CD4-positive, alpha-beta memory T cell (primary cell): ENCODE measurements around the gene TTC5. TPM values are rescaled to one million over a fixed set of nuclear protein-coding genes. Genes with fewer than 3 reads are reported as not detected.

Experiments used
- CTCF ChIA-PET: fragments of 350-600 bp; sonication (Branson Sonifier 250); formaldehyde crosslinking; loops from one replicate; lab custom pipeline; 2021; ENCODE audit warnings: inconsistent platforms; ENCODE audit not compliant: partially characterized antibody; lab: Charles Lee
- POLR2A ChIA-PET: fragments of 350-600 bp; sonication (Branson Sonifier 250); formaldehyde crosslinking; loops from one replicate; lab custom pipeline; 2021; ENCODE audit not compliant: partially characterized antibody; lab: Charles Lee
- DNase-seq, 5 donors: peaks; one replicate each; pipeline versions ENCODE4 v3.0.0 to v3.0.0-alpha.2; 2020 to 2022; ENCODE audit warnings: mixed read lengths in 1 of 5
- H3K27ac ChIP-seq: one replicate; pipeline ENCODE4 v1.7.0; 2013; ENCODE audit warnings: low read depth, low read length
- H3K27me3 ChIP-seq: 2 replicates; pipeline ENCODE4 v1.7.0; 2013; ENCODE audit warnings: mild to moderate bottlenecking, low read length, moderate library complexity; ENCODE audit not compliant: insufficient read depth
- H3K36me3 ChIP-seq: 2 replicates; pipeline ENCODE4 v1.7.0; 2013; ENCODE audit warnings: mild to moderate bottlenecking, low read length, moderate library complexity; ENCODE audit not compliant: insufficient read depth
- H3K4me1 ChIP-seq: 2 replicates; pipeline ENCODE4 v1.7.0; 2013; ENCODE audit warnings: mild to moderate bottlenecking, low read length, moderate library complexity; ENCODE audit not compliant: insufficient read depth
- H3K4me3 ChIP-seq, 2 donors: one replicate each; pipeline ENCODE4 v1.7.0; 2013; ENCODE audit warnings: low read length in 2 of 2, mild to moderate bottlenecking in 1 of 2
- H3K9me3 ChIP-seq, 2 donors: one replicate each; pipeline ENCODE4 v1.7.0; 2013; ENCODE audit warnings: low read length in 2 of 2, control low read depth in 1 of 2; ENCODE audit not compliant: control insufficient read depth in 1 of 2
- H3K27ac Mint-ChIP-seq, 7 donors: one replicate each; pipeline ENCODE4 v1.8.0; 2020 to 2021; ENCODE audit warnings: mixed read lengths in 7 of 7, mild to moderate bottlenecking in 6 of 7, inconsistent platforms in 3 of 7, moderate library complexity in 3 of 7
- H3K27me3 Mint-ChIP-seq, 2 donors: one replicate each; pipeline ENCODE4 v1.8.0; 2020 to 2021; ENCODE audit warnings: mixed read lengths in 2 of 2
- H3K36me3 Mint-ChIP-seq, 2 donors: one replicate each; pipeline ENCODE4 v1.8.0; 2020 to 2021; ENCODE audit warnings: mixed read lengths in 2 of 2, inconsistent platforms in 1 of 2, mild to moderate bottlenecking in 1 of 2
- H3K4me1 Mint-ChIP-seq, 4 donors: one replicate each; pipeline ENCODE4 v1.8.0; 2020 to 2021; ENCODE audit warnings: mixed read lengths in 4 of 4, mild to moderate bottlenecking in 1 of 4
- H3K4me3 Mint-ChIP-seq, 8 donors: one replicate each; pipeline ENCODE4 v1.8.0; 2020 to 2021; ENCODE audit warnings: mixed read lengths in 8 of 8, mild to moderate bottlenecking in 7 of 8, moderate library complexity in 6 of 8, inconsistent platforms in 3 of 8
- H3K9me3 Mint-ChIP-seq, 8 donors: one replicate each; pipeline ENCODE4 v1.8.0; 2020 to 2021; ENCODE audit warnings: mixed read lengths in 8 of 8, mild to moderate bottlenecking in 5 of 8, inconsistent platforms in 3 of 8, moderate library complexity in 1 of 8
- intact Hi-C: fragments of 100-400 bp; cut with micrococcal nuclease; formaldehyde crosslinking; loops from one replicate; pipeline ENCODE4 v1.15.1; 2023
- polyA plus RNA-seq, 2 donors: library from polyadenylated mRNA; unstranded; fragments of 300-500 nt; fragmentation: Illumina TruSeq; gene quantifications; one replicate each; pipeline ENCODE4 v1.2.3, GENCODE V29; 2021
- total RNA-seq, 2 experiments: library from RNA; stranded (reverse); gene quantifications; one replicate each; pipeline ENCODE4 v1.2.3, GENCODE V29; 2021

TTC5 gene
- total and polyA plus RNA-seq, 4 experiments from 2014 or later = 23.8 to 26.1 (median 26.0) TPM

- Histone ChIP-seq H3K4me3 (peak within 1 kb of the TSS; percentile 62 to 67), H3K4me1 (peaks cover 16% of the 10 kb centered on the region), H3K36me3 (no peaks in the 10 kb centered on the region), H3K27ac (peak within 1 kb of the TSS; percentile 67), H3K27me3 (no peaks in the 10 kb centered on the region), H3K9me3 (no peaks in the 10 kb centered on the region)
- intact Hi-C loops = loop anchor here (1.0 to 2.0 kb wide), 3 partner anchors 10 to 280 kb away; partner anchors contain the start of genes PARP2 and PIP4P1
- ChIA-PET POLR2A (interaction anchor here (1.0 to 4.2 kb wide), 8 partner anchors 10 to 351 kb away, joined by 3 to 70 read pairs (median 6); partner anchors contain the start of genes PARP2, PIP4P1, RNASE4 and TEP1), CTCF (interaction anchor here (0.6 to 10.7 kb wide), 9 partner anchors 8 to 358 kb away, joined by 3 to 354 read pairs (median 4); partner anchors contain the start of genes PARP2 and RNASE4)
- Mint-ChIP-seq H3K36me3 (peaks cover 0 to 8% of the 10 kb centered on the region in 2 donors), H3K4me1 (peaks cover 20 to 41% (median 24%) of the 10 kb centered on the region in 4 donors), H3K9me3 (no peaks in the 10 kb centered on the region), H3K4me3 (peak within 1 kb of the TSS; percentile 99 to 100 (median 99)), H3K27ac (peak within 1 kb of the TSS; percentile 86 to 98 (median 98)), H3K27me3 (no peaks in the 10 kb centered on the region)
- peak; percentile 73 to 84 (median 73) for DNase-seq
Measured at GRCh38 chr14:20332788-20333493, 27.2 kb upstream of the TTC5 start, which contains the start of gene CCNB1IP1. Gene CCNB1IP1, minus strand, starts transcription at chr14:20333279. Its CDS starts 16,756 bp downstream, at chr14:20316523.

DNA sequence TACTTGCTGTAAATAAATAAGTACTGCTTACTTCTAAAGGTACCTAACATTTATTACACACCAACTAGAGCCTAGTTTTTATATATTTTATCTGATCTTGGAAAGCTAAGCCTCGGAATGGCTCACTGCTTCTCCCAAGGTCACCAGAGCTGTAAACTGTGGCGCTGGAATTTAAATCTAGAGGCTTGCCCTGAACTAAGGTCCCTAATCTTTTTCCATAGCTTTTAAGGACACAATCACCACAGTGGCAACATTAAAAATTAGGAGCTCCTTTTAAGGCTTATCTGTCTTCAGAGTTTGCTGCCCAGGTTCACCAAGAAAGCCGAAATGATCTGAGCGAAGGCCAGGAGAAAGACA is 26.7 kb upstream of the TTC5 start:
- no peak for DNase-seq
- Mint-ChIP-seq H3K27ac (peak overlapping the region; percentile 86 to 98 (median 98)), H3K36me3 (peaks cover 0 to 9% of the 10 kb centered on the region in 2 donors), H3K9me3 (no peaks in the 10 kb centered on the region), H3K4me3 (peak overlapping the region; percentile 99 to 100 (median 99)), H3K27me3 (no peaks in the 10 kb centered on the region), H3K4me1 (peaks cover 24 to 47% (median 29%) of the 10 kb centered on the region in 4 donors)
- Histone ChIP-seq H3K36me3 (no peaks in the 10 kb centered on the region), H3K4me3 (peak overlapping the region; percentile 62 to 67), H3K27ac (peak overlapping the region; percentile 67), H3K9me3 (no peaks in the 10 kb centered on the region), H3K4me1 (peaks cover 20% of the 10 kb centered on the region), H3K27me3 (no peaks in the 10 kb centered on the region)
- ChIA-PET POLR2A (interaction anchor here (1.2 to 4.2 kb wide), 7 partner anchors 10 to 351 kb away, joined by 3 to 70 read pairs (median 6); partner anchors contain the start of genes PARP2, PIP4P1, RNASE4 and TEP1), CTCF (interaction anchor here (0.8 to 10.7 kb wide), 7 partner anchors 9 to 359 kb away, joined by 3 to 354 read pairs (median 7); partner anchors contain the start of genes PARP2 and RNASE4)
- intact Hi-C loops = loop anchor here (2.0 kb wide), 1 partner anchor 128 kb away; the partner anchor contains the start of gene PIP4P1

- intact Hi-C loops = no loop called here
- no peak overlapping the region for H3K4me3 Mint-ChIP-seq
- no peaks in the 10 kb centered on the region for H3K9me3 Mint-ChIP-seq
- DNase-seq = no peak
- peaks cover 0 to 13% of the 10 kb centered on the region in 2 donors for H3K36me3 Mint-ChIP-seq
- H3K27me3 ChIP-seq = no peaks in the 10 kb centered on the region
- H3K36me3 ChIP-seq = no peaks in the 10 kb centered on the region
- H3K27ac ChIP-seq = no peak overlapping the region
- H3K4me1 Mint-ChIP-seq = peaks cover 26 to 49% (median 33%) of the 10 kb centered on the region in 4 donors
- no peaks in the 10 kb centered on the region for H3K27me3 Mint-ChIP-seq
- CTCF ChIA-PET = interaction anchor here (0.6 to 10.7 kb wide), 5 partner anchors 19 to 452 kb away, joined by 3 to 354 read pairs (median 6); partner anchors contain the start of genes RNASE4 and TEP1
- peaks cover 24% of the 10 kb centered on the region for H3K4me1 ChIP-seq
- H3K27ac Mint-ChIP-seq = peak overlapping the region in 4 of 7 donors; percentile 5 to 79 (median 52)
- no peaks in the 10 kb centered on the region for H3K9me3 ChIP-seq
- no peak overlapping the region for H3K4me3 ChIP-seq
- POLR2A ChIA-PET = interaction anchor here (3.4 to 4.2 kb wide), 2 partner anchors 11 to 352 kb away, joined by 28 to 70 read pairs; partner anchors contain the start of genes PARP2 and RNASE4
Measured at GRCh38 chr14:20331053-20331613, 25.4 kb upstream of the TTC5 start.

DNA sequence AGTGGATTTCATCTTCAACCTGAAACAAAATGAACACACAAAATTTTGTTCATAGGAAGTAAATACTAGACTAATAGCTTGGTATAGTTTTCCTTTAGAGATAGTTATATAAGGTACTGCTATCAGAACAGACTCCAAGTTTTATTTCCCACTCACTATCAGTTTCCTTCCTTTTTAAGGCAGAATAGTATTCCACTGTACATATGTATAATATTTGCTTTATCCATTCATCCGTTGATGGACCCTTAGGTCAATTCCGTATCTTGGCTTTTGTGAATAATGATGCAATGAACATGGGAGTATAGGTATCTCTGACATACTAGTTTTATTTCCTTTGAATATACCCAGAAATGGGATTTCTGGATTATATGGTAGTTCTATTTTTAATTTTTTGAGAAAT is 23.6 kb upstream of the TTC5 start:
- Histone ChIP-seq H3K27me3 (no peaks in the 10 kb centered on the region), H3K4me1 (peaks cover 20% of the 10 kb centered on the region), H3K27ac (no peak overlapping the region), H3K4me3 (no peak overlapping the region), H3K36me3 (peaks cover 3% of the 10 kb centered on the region), H3K9me3 (no peaks in the 10 kb centered on the region)
- intact Hi-C loops = loop anchor here (10.0 kb wide), 1 partner anchor 525 kb away; no protein-coding TSS in a partner anchor
- Mint-ChIP-seq H3K36me3 (peaks cover 4 to 20% of the 10 kb centered on the region in 2 donors), H3K9me3 (no peaks in the 10 kb centered on the region), H3K27me3 (no peaks in the 10 kb centered on the region), H3K4me1 (peaks cover 26 to 49% (median 33%) of the 10 kb centered on the region in 4 donors), H3K4me3 (no peak overlapping the region), H3K27ac (peak overlapping the region in 1 of 7 donors; percentile 17)
- POLR2A ChIA-PET = interaction anchor here (0.6 to 4.5 kb wide), 5 partner anchors 13 to 352 kb away, joined by 3 to 36 read pairs (median 8); partner anchors contain the start of gene PARP2
- CTCF ChIA-PET = interaction anchor here (1.1 to 10.7 kb wide), 9 partner anchors 13 to 543 kb away, joined by 3 to 354 read pairs (median 16); partner anchors contain the start of genes PARP2, PIP4P1, RNASE4 and TEP1
- no peak for DNase-seq

DNA sequence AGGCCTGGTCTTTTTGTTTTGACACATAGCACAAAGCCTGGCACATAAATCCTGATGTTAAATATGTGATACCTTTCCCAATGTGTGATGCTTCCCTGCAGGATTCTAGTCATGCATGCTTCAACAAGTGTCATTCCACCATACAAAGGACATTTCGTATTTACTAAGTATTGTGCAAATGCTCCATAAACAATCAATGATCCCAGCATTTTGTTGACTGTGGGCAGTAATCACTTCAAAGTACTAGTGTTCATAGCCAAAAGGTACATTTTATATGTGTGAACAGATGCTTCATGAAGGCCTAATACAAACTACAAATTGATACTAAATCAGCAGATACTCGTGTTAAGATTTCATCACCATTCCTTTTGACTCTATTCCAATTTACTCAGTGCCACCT is 23.0 kb upstream of the TTC5 start:
- Histone ChIP-seq H3K4me3 (no peak overlapping the region), H3K36me3 (peaks cover 3% of the 10 kb centered on the region), H3K4me1 (peaks cover 19% of the 10 kb centered on the region), H3K27me3 (no peaks in the 10 kb centered on the region), H3K9me3 (no peaks in the 10 kb centered on the region), H3K27ac (no peak overlapping the region)
- intact Hi-C loops = loop anchor here (10.0 kb wide), 1 partner anchor 526 kb away; no protein-coding TSS in a partner anchor
- Mint-ChIP-seq H3K27ac (peak overlapping the region in 4 of 7 donors; percentile 1 to 50 (median 20)), H3K4me3 (no peak overlapping the region), H3K36me3 (peaks cover 5 to 23% of the 10 kb centered on the region in 2 donors), H3K4me1 (peaks cover 26 to 49% (median 33%) of the 10 kb centered on the region in 4 donors), H3K9me3 (no peaks in the 10 kb centered on the region), H3K27me3 (no peaks in the 10 kb centered on the region)
- no peak for DNase-seq
- ChIA-PET CTCF (interaction anchor here (0.8 to 10.7 kb wide), 24 partner anchors 14 to 530 kb away, joined by 3 to 354 read pairs (median 6); partner anchors contain the start of genes ANG, APEX1, OSGEP and PARP2), POLR2A (interaction anchor here (1.2 to 4.5 kb wide), 9 partner anchors 14 to 355 kb away, joined by 3 to 36 read pairs (median 5); partner anchors contain the start of genes APEX1, OSGEP, PARP2 and TTC5)

- CTCF ChIA-PET = interaction anchor here (0.7 to 10.7 kb wide), 39 partner anchors 10 to 373 kb away, joined by 3 to 354 read pairs (median 6); partner anchors contain the start of genes ANG, APEX1, OSGEP and PARP2
- Mint-ChIP-seq H3K27me3 (no peaks in the 10 kb centered on the region), H3K4me3 (peak overlapping the region in 3 of 8 donors; percentile 17 to 50 (median 45)), H3K4me1 (peaks cover 15 to 35% (median 22%) of the 10 kb centered on the region in 4 donors), H3K27ac (peak overlapping the region; percentile 24 to 92 (median 77)), H3K36me3 (peaks cover 5 to 19% of the 10 kb centered on the region in 2 donors), H3K9me3 (no peaks in the 10 kb centered on the region)
- Histone ChIP-seq H3K9me3 (no peaks in the 10 kb centered on the region), H3K36me3 (peaks cover 3% of the 10 kb centered on the region), H3K27me3 (no peaks in the 10 kb centered on the region), H3K4me1 (peaks cover 10% of the 10 kb centered on the region), H3K27ac (peak overlapping the region; percentile 17), H3K4me3 (no peak overlapping the region)
- peak in 4 of 5 donors; percentile 65 to 68 (median 66) for DNase-seq
- intact Hi-C loops = loop anchor here (1.0 to 10.0 kb wide), 8 partner anchors 16 to 528 kb away; partner anchors contain the start of gene PARP2
- POLR2A ChIA-PET = interaction anchor here (0.6 to 4.5 kb wide), 11 partner anchors 10 to 356 kb away, joined by 3 to 36 read pairs (median 5); partner anchors contain the start of genes APEX1, OSGEP, PARP2 and TEP1
Measured at GRCh38 chr14:20327005-20327869, 21.5 kb upstream of the TTC5 start.
